ENCODE measurements around the gene CRTC1.

Gene CRTC1

DNA sequence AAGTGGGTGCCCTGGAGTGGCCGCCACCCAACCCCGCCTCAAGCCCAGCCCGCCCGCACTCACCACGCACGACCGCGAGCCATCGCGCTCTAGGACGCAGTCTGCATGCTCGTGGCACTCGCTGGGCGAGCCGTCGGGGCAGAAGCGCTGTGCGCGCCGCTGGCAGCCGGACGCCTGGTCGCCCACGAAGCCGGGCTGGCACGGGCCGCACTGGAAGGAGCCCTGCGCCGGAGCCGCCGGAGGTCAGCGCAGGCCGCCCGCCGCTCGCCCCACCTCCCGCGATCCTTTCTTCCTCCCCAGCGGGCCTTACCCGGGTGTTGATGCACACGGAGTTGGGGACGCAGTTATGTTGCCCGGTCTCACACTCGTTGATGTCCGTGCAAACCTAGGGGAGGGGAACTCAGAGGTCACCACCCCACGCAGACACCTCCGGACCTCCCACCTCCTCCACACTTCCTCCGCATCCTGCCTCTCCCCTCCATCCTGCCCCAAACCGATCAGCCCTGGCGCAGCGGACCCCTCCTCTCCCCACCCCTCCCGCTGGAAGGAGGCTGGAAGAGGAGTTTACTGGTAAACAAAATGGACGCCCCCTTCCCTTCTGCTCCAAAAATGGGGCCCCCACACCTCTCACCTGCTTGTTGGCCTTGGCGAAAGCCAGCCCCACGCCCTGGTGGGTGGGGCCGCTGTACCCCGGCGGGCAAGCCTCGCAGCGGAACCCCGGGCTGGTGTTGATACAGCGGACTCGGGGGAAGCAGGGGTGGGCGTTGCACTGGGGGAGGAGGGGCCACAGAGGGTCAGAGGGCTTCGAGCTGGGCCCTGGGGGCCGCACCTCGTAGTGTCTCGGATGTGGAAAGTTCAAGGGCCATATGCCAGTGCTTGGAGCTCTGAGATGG is 105.3 kb downstream of the CRTC1 start:
- DNase-seq, result no peak

DNA sequence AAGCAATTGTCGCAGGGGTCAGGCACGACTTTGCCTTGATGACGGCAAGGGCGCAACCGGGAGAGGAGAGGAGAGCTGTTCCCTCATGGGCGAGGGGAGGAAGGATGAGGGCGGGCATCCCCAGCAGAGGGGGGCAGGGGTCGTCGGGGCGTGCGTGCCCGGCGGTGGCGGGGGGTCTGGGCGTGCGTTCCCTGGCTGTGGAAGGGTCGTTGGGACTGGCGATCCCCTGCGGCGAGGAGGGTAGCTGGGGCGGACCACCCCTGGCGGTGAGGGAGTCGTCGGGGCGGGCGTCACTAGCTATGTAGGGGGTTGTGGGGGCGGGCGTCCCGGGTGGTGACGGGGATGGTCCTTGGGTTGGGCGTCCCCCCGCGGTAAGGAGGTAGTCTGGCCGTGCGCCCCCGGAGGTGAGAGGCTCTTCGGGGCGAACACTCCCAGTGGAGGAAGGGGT is 106.0 kb downstream of the CRTC1 start:
- no peak for DNase-seq

DNA sequence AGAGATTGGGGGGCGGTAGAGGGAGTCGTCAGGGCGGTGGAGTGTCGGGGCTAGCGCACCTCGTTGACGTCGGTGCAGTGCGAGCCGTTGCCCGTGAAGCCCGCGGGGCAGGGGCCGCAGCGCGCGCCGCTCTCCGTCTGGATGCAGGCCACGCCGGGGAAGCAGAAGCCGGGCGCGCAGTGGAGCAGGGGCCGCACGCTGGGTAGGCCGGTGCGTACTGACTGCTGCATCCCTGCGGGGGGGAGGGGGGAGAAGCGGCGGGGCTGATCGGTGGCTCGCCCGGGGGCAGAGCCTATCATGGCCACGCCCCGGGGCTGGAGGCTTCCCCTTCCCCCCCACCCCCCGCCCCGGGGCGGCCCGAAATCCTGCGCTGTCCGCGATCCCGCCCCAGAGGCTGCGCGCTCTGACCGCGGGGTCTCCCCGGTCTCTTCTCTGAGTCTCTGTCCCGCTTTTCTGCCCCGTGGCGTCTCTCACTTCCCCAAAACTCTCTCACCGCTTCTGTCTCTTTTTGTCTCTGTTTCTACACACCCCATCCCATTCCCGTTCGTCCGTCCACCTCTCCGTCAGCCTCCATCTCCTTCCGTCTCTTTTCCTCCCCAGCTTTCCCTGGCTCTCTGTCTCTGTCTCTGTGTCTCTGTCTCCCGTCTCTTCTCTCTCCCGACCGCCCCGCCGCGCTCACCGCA is 106.5 kb downstream of the CRTC1 start:
- DNase-seq, result no peak

DNA sequence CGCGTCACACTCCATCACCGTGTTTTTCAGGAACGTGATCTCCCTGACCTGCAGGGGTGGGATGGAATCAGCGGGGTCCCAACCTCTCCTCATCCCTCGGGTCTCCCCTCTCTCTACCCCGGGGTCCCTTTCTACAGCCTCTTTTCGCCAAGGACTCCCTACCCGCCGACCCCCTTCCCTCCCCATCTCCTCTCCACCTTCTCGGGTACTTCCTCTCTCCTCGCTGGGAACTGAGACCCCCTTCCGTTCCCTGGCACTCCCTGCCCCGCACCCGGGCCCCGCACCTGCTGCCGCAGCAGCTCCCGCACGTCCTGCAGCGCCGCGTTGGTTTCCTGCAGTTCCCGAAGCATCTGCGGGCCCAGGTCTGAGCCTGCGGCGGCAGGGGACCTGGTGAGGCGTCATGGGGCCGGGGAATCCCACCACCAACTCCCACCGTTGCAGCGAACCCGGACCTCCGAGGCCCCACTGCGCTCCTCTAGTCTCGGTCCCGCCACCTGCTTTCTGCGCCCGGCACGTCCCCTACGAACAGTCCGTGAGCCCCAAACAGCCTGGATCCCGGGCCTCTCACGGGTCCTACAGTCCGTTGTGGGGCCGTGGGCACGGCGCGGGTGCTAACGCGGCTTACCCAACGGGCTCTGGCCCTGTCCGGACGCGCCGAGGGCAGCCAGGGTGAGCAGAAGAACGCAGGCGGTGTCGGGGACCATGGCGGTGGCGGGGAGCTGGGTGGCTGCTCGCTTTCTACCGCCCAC is 107.3 kb downstream of the CRTC1 start, which contains the start of gene COMP:
Gene COMP, minus strand, starts transcription at position 740 of the 749 bp plus-strand sequence. Its CDS starts 36 bp downstream, at position 704.
- no peak for DNase-seq

DNA sequence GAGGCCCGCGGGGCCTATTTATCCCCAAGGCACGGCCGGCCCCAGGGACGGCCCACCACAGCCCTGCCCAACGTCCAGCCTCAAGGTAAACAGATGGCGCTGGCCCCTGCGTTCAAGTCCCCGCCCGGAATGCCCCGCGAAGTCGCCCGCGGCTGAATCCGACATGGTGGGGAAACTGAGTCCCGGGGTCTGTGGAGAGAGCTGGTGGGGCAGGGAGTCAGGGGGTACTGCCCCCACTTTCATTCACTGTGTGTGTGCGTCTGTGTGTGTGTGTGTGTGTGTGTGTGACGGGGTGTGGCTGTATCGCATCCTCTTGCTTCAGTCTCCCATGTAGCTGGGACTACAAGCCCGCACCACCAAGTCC is 107.8 kb downstream of the CRTC1 start:
- no peak for DNase-seq

DNA sequence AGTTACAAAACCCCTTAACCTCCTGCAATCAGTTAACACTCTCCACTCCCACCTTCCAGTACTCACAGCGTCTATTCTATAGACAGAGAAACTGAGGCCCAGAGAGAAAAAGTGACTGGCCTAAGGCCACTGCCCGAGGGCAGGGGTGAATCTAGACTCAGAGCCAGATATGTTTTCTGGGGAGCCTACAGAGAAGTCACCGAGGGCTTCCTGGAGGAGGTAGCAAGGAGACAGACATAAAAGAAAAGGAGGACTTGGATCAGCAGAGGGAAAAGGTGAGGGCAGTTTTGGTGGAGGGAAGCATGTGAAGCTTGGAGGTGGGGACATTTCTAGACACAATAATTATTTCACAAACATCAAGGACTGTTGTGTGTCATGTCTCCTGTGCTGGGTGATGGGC is 109.2 kb downstream of the CRTC1 start:
- no peak for DNase-seq

DNA sequence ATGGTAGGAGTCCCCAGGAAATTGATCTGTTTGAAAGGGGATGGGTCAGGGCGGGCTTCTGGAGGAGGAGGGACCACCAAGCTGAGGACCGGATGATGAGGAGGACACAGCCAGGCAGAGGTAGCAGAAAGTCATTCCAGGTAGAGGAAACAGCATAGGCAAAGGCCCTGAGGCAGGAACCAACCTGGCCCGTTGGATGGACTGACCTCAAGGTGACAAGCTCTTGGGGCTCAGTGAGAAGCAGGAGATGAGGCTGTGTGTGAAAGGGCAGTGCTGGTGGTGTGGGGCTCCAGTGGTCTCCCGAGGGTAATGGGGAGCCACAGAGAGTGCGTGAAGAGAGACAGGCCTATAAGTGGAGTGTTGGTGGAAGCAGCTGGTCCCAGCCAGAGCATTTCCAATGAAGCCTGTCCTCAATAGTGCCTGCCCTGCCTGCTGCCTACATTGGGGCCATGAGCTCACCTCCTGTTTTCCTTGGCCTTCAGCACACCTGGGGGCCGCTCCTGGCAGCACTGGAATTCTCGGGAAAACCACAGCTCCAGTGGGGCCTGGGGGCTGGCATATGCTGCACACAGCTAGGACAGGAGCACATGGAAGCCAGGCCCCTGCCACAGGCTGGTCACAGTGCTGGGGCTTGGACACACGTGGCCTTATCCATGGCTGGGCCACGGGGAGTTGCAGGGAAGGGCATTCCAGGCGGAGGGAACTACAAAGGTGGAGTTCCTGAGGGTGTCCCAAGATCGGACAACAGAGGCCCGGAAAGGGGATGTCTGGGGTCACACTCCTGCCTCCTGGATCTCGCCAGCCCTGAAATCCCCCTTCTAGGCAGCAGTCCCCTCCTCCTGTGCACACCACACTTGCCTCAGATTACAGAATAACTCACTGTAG is 109.9 kb downstream of the CRTC1 start:
- no peak for DNase-seq

DNA sequence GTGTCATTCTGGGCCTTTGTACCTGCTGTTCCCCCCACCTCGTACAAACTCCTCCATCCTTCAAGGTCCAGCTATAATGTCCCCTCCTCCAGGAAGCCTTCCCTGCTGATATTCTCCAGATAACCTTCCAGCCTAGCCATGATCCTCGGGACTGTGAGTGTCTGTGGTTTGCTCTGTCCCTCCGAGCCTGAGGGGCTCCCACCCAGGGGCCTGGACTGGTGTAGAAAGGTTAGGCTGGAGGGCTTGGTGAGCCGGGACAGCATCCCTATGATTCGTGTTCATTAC is 110.5 kb downstream of the CRTC1 start:
- no peak for DNase-seq

DNA sequence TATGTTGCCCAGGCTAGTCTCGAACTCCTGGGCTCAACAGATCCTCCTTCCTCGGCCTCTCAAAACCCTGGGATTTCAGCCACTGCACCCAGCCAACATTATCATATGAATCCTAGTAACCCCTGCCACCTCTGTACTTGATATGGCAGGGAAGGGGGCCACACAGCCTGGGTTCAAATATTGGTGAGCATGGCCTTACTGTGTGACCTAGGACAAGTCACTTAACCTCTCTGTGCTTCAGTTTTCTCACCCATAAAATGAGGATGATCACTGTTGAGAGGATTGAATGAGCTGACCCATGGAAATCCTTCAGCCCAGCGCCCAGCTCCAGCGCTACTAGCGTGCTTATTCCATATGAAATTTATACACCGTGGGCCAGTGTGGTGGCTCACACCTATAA is 111.2 kb downstream of the CRTC1 start:
- no peak for DNase-seq

DNA sequence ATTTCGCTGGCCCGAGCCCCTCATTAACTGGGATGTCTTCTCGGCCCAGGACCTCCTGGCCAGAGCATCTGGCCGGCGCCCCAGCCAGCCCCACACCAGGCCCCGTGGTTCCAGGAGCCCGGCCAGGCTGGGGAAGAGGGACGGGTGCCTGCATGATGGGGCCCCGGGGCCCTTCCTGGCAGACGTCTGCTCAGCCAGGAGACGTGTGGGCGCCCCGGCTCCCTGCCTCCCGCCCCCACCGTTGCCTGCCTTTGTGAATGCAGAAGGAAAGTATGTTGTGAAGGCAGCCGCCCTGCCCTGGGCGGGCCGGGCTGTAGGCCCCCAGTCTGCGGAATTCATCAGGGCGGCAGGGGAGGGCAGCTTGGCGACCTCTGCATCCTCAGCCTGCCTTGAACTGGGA is 112.1 kb downstream of the CRTC1 start:
- DNase-seq, result no peak

DNA sequence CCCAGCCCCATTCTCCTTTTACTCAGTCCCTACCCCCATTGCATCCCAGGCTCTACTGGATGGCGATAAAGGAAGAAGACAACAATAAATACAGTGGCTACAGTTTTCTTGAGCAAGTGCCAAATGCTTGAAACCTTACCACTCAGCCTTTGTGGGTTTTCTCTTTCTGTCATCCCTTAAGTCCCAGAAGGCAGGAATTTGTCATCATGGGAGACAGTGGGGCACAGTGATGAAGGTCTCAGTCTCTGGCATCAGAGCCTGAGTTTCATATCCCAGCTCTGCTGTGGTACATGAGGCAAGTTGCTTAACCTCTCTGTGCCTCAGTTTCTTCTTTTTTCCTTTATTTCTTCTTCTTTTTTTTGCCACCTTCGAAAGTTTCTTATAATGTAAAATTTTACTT is 112.8 kb downstream of the CRTC1 start:
- DNase-seq, result no peak

DNA sequence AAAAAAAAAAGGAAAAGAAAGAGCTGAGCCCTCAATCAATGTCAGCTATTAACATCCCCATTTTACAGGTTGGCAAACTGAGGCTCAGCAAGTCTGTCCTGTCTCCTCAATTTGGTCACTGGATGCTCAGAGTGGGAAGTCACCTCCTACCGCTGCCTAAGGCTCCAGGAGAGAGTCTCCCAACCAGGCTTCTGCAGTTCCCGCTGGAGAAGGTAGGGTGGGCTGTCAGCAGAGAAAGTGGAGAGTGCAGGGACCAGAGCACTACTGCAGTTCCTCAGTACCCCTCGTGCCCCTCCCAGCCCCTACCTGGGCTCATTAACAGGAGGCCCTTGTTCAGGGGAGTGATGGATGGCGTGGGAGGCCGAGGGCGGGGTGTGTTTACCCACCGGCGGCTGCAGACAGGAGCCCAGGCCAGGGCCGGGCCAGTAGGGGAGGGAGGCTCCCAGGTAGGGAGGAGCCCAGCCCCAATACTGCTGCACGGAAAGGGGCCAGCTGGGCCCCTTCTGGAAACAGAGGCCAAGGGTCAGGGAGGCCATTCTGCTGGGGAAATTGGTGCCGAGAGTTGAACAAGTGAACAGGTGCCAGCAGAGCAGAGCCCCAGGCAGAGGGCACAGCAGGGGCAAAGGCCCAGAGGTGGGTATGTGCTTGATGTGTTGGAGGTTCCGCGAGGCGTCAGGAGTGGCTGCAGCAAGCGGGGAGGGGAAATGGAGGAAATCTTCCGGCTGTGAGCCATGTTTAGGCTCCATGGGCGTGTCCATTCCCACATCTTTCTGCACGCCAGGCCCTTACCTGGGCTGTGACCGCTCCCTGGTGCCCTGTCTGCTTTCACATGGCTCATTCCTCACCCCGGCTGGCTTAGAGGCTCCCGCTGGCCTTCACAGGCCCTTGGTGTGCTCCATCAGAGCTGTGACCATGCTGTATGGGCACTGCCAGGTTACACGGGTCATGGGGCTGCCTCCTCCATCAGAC is 115.2 kb downstream of the CRTC1 start:
- no peak for DNase-seq

DNA sequence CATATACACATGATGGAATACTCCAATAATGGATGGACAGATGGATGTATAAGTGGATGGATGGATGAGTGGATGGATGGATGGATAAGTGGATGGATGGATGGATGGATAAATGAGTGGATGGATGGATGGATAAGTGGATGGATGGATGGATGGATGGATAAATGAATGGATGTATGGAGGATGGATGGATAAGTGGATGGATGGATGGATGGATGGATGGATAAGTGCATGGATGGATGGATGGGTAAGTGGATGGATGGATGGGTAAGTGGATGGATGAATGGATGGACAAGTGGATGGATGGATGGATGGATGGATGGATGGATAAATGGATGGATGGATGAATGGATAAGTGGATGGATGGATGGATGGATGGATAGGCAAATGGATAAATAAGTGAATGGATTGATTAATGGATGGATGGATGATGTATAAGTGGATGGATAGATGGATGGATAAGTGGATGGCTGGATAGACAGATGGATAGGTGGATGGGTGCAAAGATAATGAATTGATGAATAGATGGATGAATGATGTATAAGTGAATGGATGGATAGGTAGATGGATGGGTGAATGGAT is 116.0 kb downstream of the CRTC1 start:
- no peak for DNase-seq

DNA sequence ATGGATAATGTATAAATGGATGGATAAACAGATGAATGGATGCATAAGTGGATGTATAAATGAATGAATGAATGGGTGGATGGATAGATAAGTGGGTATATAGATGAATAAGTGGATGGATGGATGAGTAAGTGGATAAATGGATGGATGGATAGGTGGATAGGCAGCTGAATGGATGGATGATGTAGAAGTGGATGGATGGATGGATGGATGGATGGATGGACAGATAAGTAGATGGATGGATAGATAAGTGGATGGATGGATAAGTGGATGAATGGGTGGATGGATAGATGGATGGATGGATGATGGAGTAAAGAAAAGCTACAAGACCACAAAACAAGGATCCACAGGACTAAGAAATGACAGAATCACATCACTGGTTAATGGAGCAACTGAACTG is 116.6 kb downstream of the CRTC1 start:
- no peak for DNase-seq

DNA sequence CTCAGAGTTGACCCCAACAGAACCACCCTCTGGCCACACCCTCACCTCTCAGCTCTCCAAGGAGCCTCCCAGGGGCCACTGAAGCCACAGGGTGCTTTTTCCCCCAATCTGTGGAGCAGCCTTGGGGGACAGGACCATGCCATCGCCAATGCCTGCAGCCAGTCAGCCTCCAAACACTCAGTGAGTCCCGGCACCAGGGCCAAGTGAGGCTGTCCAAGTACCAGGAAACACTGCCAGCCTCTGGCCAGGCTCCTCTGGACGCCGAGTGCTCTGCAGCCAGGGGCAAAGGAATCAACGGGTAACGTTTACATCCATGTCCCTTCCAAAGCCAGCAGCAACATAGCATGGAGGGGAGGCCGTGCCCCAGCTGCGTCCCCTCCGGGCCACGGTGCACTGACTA is 117.2 kb downstream of the CRTC1 start:
- no peak for DNase-seq

DNA sequence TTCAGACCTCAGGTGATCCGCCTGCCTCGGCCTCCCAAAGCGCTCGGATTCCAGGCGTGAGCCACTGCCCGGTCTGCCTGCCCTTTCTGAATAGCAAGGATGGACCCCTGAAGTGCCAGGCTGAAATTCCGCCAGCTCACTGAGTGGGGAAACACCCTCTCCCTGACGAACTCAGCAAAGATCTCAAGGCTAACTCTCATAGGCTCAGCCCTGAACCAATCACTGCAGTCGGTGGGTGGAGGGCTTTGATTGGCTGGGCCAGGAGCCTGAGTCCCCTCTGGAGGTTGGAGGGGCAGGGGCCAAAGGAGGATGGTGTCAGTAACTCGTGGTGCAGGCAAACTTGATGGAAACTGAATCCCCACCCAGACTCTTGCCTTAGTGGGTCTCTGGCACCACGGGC is 118.9 kb downstream of the CRTC1 start:
- DNase-seq, result no peak

DNA sequence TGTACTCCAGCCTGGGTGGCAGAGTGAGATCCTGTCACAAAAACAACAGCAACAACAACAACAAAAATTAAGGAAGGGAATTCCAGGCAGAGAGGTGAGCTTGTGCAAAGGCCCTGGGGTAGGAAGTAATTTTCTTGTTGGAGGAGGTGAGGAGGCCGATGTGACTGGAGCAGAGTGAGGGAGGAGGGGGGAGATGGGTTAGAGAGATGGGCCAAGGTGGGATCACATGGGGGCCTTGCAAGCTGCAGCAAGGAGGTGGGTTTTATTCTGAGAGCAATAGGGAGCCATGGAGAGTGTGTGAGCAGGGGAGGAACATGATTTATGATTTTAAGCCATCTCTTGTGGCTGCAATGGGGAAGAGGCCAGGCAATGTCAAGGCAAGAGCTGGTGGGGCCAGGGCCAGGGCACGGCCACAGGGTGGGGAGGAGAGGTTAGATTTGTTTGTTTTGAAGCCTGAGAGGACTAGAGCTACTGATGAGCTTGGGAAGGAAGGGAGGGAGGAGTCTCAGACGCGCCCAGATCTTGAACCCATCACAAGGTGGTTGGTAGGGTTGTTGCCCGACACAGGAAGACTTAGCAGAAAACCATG is 120.2 kb downstream of the CRTC1 start:
- no peak for DNase-seq

DNA sequence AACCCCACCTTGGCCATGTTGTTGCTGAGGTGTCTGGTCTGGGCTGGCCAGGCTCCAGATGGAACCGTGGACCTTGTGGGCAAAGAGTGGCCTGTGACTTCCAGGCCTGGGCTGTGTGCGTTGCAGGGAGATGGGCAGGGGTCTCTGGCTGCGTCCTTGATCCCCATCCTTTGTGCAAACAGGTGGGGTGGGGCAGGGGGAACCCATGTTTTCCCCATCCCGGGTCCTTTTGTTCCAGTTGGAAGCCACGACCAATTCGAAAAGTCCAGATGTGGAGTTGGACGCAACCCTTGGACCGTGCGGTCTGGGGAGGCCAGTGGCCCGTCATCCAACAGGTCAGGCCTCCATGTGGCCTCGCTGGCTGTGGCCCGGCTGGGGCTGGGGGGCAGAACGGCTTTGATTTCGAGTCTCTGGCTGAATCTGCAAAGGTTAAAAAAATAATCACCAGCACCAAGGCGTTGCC is 120.7 kb downstream of the CRTC1 start:
- no peak for DNase-seq

DNA sequence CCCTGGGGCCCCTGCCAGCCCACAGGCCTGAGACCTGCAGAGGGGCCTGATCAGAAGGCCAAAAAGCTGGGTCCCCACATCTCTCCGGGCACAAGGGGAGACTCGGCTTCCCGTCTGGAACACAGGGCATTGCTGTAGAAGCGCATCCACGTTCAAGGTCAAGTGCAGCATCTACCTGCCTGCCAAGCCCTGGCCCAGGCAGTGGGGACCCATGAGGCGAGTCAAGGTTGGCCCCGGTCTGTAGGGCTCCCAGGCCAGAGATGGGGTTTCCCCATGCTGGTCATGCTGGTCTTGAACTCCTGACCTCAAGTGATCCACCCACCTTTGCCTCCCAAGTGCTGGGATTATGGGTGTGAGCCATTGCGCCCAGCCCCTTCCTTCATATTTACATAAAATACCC is 121.2 kb downstream of the CRTC1 start:
- no peak for DNase-seq

DNA sequence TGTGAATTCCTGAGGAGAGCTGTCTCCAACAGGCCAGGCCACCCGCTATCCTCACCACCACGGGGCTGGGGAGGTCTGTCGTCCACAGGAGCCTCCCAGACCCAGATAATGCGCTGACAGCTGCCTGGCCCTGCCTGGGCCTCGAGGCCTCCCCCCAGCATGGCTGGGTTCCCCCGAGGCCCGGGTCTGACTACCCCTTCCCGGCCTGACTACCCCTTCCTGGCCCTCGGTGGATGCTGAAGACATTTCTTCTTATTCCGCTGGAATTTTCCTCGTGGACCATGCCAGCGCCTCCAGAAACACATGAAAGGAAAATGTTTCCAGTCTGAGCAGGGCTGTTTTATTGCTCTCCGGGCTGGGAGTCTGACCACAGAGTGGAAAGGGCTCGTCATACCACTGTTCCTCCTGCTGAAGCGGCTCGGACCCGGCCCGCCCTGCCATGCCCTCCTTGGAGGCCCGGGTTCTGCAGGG is 124.4 kb downstream of the CRTC1 start:
- no peak for DNase-seq
